GM12878 (cell line): Measurements from ENCODE around the gene TM4SF1. TPM values are rescaled to one million over a fixed set of nuclear protein-coding genes. Genes with fewer than 3 reads are reported as not detected.

Experiments used
- ATAC-seq: fragments of 200-7000 bp; cut with Tn5 transposase; 3 replicates; pipeline ENCODE4 v1.9.1; 2020; ENCODE audit warnings: mild to moderate bottlenecking, moderate library complexity
- BruUV-seq: library from RNA; stranded (reverse); fragments of 400-500 nt; replicated peaks from 2 replicates; lab custom pipeline; 2021; lab: Mats Ljungman, UMichigan
- CTCF ChIA-PET: fragments of 300-600 bp; sonication (Branson Sonifier 250); formaldehyde crosslinking; extraction: SDS; loops from one replicate; lab custom pipeline; 2021; ENCODE audit warnings: inconsistent platforms; lab: Yijun Ruan, JAX
- POLR2A ChIA-PET: fragments of 350-600 bp; formaldehyde crosslinking; extraction: SDS; loops from one replicate; lab custom pipeline; 2021; ENCODE audit warnings: inconsistent platforms; lab: Charles Lee
- RAD21 ChIA-PET: fragments of 300-600 bp; sonication (Branson Sonifier 250); formaldehyde crosslinking; loops from one replicate; lab custom pipeline; 2023; ENCODE audit warnings: antibody characterized with exemption; ENCODE audit not compliant: unreplicated experiment; lab: Charles Lee
- SMC1A ChIA-PET: fragments of 300-600 bp; sonication (Branson Sonifier 250); formaldehyde crosslinking; loops from one replicate; lab custom pipeline; 2023; ENCODE audit not compliant: unreplicated experiment, uncharacterized antibody; lab: Charles Lee
- DNase-seq: peaks from one replicate; pipeline ENCODE4 v3.0.0-alpha.2; 2011; ENCODE audit warnings: low read depth, low spot score
- FAIRE-seq: peaks from 3 replicates; lab custom pipeline; 2011; peaks lifted over from hg19 to GRCh38; lab: Jason Lieb, UNC
- H2AFZ ChIP-seq: 2 replicates; pipeline ENCODE4 v1.6.0; 2011; ENCODE audit warnings: low read depth, low read length, control low read depth; ENCODE audit not compliant: control insufficient read depth
- H3K27ac ChIP-seq: 2 replicates; pipeline ENCODE4 v1.5.1; 2011; ENCODE audit warnings: control low read depth; ENCODE audit not compliant: control insufficient read depth, insufficient read depth
- H3K27me3 ChIP-seq, 2 experiments: replicated peaks in 1 of 2; 2 replicates each; pipeline versions ENCODE4 v1.6.0 to v1.6.1; 2011; ENCODE audit warnings: low read length in 1 of 2; ENCODE audit not compliant: control insufficient read depth in 2 of 2, insufficient read depth in 2 of 2
- H3K36me3 ChIP-seq, 2 experiments: 2 replicates each; pipeline ENCODE4 v1.5.1; 2011; ENCODE audit warnings: low read length in 1 of 2; ENCODE audit not compliant: control insufficient read depth in 2 of 2, insufficient read depth in 2 of 2
- H3K4me1 ChIP-seq: 2 replicates; pipeline ENCODE4 v1.6.1; 2011; ENCODE audit warnings: mild to moderate bottlenecking, low read length, moderate library complexity, mixed read lengths; ENCODE audit not compliant: control insufficient read depth, insufficient read depth
- H3K4me2 ChIP-seq: 2 replicates; pipeline ENCODE4 v1.6.0; 2011; ENCODE audit warnings: control low read depth; ENCODE audit not compliant: control insufficient read depth, insufficient read depth
- H3K4me3 ChIP-seq: fragments of 200-600 bp; sonication (generic); 2 replicates; pipeline ENCODE4 v1.5.1; 2016
- H3K79me2 ChIP-seq: 2 replicates; pipeline ENCODE4 v1.6.0; 2011; ENCODE audit warnings: low read length; ENCODE audit not compliant: control insufficient read depth, insufficient read depth
- H3K9ac ChIP-seq: 2 replicates; pipeline ENCODE4 v1.8.0; 2011; ENCODE audit warnings: low read length, control low read depth, mixed read lengths; ENCODE audit not compliant: control insufficient read depth, insufficient read depth
- H3K9me3 ChIP-seq: replicated peaks from 3 replicates; pipeline ENCODE4 v1.5.1; 2011; ENCODE audit warnings: mild to moderate bottlenecking, low read length; ENCODE audit not compliant: control insufficient read depth, insufficient read depth
- H4K20me1 ChIP-seq: 2 replicates; pipeline ENCODE4 v1.6.0; 2011; ENCODE audit not compliant: control insufficient read depth, insufficient read depth
- NR2C1 ChIP-seq: fragments of 450-650 bp; IDR thresholded peaks from 2 replicates; pipeline ENCODE4 v1.6.1; 2017; ENCODE audit warnings: antibody characterized with exemption, mild to moderate bottlenecking, moderate library complexity
- WGBS: methylation state at CpG from one replicate; pipeline ENCODE4 v1.1.6; 2016; ENCODE audit warnings: low lambda C conversion rate; ENCODE audit not compliant: insufficient replicate concordance, insufficient coverage; ENCODE audit errors: missing lambda C conversion rate; 5-methylcytosine and 5-hydroxymethylcytosine counted together
- in situ Hi-C: fragments of 300-500 bp; cut with MboI; formaldehyde crosslinking; loops from 9 replicates; pipeline ENCODE4 v1.14.3; 2018; ENCODE audit warnings: mixed read lengths
- intact Hi-C: fragments of 100-400 bp; cut with micrococcal nuclease; formaldehyde crosslinking; loops from one replicate; pipeline ENCODE4 v1.14.2; 2022; ENCODE audit not compliant: unreplicated experiment
- polyA plus RNA-seq, 11 experiments: library from polyadenylated mRNA; depleted of rRNA in 4 of 11; unstranded in 6 of 11; stranded (reverse) in 5 of 11; fragments of >200 nt; fragmentation: Nextera tagmentation in 4 of 11; fragmentation: Illumina TruSeq in 1 of 11; extraction: Ambion mirVana in 4 of 11; extraction: Trizol in 1 of 11; gene quantifications; 1 replicate in 1 of 11; 2 replicates in 10 of 11; pipeline versions ENCODE4 v1.2.1 to v1.2.3, GENCODE V29; 2011 to 2016; ENCODE audit warnings: inconsistent platforms in 2 of 11, missing spikeins in 2 of 11, low read depth in 1 of 11
- total RNA-seq, 4 experiments: library from RNA; depleted of rRNA in 3 of 4; stranded (reverse); fragments of >200 nt in 3 of 4; fragmentation: Illumina TruSeq in 1 of 4; extraction: Trizol in 1 of 4; gene quantifications; 2 replicates each; pipeline versions ENCODE4 v1.2.1 to v1.2.3, GENCODE V29; 2013 to 2021
- TF ChIP-seq, protein P1 (sequence below): IDR thresholded peaks from 2 replicates; pipeline ENCODE4 v1.6.1; 2012; ENCODE audit warnings: mild to moderate bottlenecking, low read depth, low read length

Gene TM4SF1
- total and polyA plus RNA-seq, 10 of the 15 experiments (the other 5 are each of a cell fraction or from before 2014, with no cell fraction given): 0.05 to 1.2 TPM; not detected in 8

DNA sequence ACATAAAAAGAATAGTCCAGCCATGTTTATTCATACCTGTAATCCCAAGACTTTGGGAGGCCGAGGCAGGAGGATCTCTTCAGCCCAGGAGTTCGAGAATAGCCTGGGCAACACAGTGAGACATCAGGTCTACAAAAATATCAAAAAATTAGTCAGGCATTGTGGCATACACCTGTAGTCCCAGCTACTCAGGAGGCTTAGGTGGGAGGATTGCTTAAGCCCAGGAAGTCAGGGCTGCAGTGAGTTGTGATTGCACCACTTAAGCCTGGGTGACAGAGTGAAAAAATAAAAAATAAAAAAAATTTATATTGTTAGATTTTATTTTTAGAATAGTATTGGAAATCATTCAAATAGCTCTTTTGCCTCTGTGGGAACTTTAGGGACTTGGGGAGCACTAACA lies 12.8 kb upstream of the TM4SF1 start:
- Histone ChIP-seq H3K4me1 (no peaks in the 10 kb centered on the region), H3K4me2 (no peak overlapping the region), H3K9me3 (no peaks in the 10 kb centered on the region), H3K27me3 (no peaks in the 10 kb centered on the region), H2AFZ (no peak overlapping the region), H3K9ac (no peak overlapping the region), H3K4me3 (no peak overlapping the region), H4K20me1 (no peaks in the 10 kb centered on the region), H3K36me3 (no peaks in the 10 kb centered on the region), H3K27ac (no peak overlapping the region), H3K79me2 (no peaks in the 10 kb centered on the region)
- TF ChIP-seq, protein P1, sequence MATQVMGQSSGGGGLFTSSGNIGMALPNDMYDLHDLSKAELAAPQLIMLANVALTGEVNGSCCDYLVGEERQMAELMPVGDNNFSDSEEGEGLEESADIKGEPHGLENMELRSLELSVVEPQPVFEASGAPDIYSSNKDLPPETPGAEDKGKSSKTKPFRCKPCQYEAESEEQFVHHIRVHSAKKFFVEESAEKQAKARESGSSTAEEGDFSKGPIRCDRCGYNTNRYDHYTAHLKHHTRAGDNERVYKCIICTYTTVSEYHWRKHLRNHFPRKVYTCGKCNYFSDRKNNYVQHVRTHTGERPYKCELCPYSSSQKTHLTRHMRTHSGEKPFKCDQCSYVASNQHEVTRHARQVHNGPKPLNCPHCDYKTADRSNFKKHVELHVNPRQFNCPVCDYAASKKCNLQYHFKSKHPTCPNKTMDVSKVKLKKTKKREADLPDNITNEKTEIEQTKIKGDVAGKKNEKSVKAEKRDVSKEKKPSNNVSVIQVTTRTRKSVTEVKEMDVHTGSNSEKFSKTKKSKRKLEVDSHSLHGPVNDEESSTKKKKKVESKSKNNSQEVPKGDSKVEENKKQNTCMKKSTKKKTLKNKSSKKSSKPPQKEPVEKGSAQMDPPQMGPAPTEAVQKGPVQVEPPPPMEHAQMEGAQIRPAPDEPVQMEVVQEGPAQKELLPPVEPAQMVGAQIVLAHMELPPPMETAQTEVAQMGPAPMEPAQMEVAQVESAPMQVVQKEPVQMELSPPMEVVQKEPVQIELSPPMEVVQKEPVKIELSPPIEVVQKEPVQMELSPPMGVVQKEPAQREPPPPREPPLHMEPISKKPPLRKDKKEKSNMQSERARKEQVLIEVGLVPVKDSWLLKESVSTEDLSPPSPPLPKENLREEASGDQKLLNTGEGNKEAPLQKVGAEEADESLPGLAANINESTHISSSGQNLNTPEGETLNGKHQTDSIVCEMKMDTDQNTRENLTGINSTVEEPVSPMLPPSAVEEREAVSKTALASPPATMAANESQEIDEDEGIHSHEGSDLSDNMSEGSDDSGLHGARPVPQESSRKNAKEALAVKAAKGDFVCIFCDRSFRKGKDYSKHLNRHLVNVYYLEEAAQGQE: no peak
- no peak for TF ChIP-seq NR2C1
- 0% methylated on average over 2 of the region's 2 CpGs for WGBS
- BruUV-seq: no TSS peak
- ChIA-PET CTCF (interaction anchor here (0.9 to 3.7 kb wide), 3 partner anchors 41 to 97 kb away, joined by 3 to 25 read pairs (median 3); no protein-coding TSS in a partner anchor), RAD21 (interaction anchor here (1.0 kb wide), 1 partner anchor 90 kb away, joined by 4 read pairs; no protein-coding TSS in a partner anchor), SMC1A (interaction anchor here (0.8 to 6.1 kb wide), 3 partner anchors 8 to 90 kb away, joined by 3 to 24 read pairs (median 3); no protein-coding TSS in a partner anchor), POLR2A (no interaction called here)
- intact Hi-C loops (no loop called here), in situ Hi-C loops (no loop called here)
- DNase-seq (no peak), FAIRE-seq (no peak), ATAC-seq (no peak)
